CD4-positive, alpha-beta T cell treated with Interleukin-10 for 1 hour (primary cell): Measurements from ENCODE around the gene PMEL.
A peak's percentile ranks its signal among the peaks of the same experiment; 100 is the strongest.
"Not testable (repeated sequence)": the region's sequence is repeated elsewhere in the genome, so short reads cannot be mapped to it uniquely, and the experiment has no call there.

ENCODE experiments used
- DNase-seq: peaks from one replicate; pipeline ENCODE4 v3.0.0-alpha.2; 2020

Gene PMEL

GRCh38 chr12:55982319-55982936 is 16.6 kb upstream of the PMEL start:
- DNase-seq = no peak

GRCh38 chr12:55981882-55982281 is 16.0 kb upstream of the PMEL start:
- not testable (repeated sequence) for DNase-seq

- DNase-seq = no peak
Measured at GRCh38 chr12:55979069-55979468, 13.2 kb upstream of the PMEL start.

- DNase-seq = no peak
Measured at GRCh38 chr12:55978393-55978792, 12.6 kb upstream of the PMEL start.

DNA sequence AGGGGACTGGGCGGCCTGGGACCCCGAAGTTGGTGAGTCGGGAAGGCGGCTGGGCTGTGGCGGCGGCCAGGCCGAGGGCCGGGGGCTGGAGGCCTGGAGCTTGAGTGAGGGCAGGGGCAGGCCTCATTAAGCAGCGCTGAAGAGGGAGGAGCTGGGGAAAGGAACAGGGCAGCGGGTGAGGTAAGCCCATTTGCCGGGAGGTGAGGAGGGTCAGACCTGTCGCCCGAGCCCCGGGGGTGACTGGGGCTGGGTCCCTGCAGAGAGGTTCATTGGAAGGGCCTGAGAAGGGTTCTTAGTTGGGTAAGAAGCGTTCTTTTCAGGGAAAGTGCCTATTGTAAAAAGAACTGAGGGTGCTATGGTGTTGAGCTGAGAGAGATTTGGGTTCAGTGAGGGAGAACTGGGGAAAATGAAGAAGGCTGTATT is 8.5 kb upstream of the PMEL start:
- peak; percentile 41 for DNase-seq

- peak; percentile 100 for DNase-seq
Measured at GRCh38 chr12:55973599-55974307, 7.9 kb upstream of the PMEL start, which contains the start of gene RAB5B. Gene RAB5B, plus strand, starts transcription at chr12:55974078. Its CDS starts 12,883 bp downstream, at chr12:55986961.

DNA sequence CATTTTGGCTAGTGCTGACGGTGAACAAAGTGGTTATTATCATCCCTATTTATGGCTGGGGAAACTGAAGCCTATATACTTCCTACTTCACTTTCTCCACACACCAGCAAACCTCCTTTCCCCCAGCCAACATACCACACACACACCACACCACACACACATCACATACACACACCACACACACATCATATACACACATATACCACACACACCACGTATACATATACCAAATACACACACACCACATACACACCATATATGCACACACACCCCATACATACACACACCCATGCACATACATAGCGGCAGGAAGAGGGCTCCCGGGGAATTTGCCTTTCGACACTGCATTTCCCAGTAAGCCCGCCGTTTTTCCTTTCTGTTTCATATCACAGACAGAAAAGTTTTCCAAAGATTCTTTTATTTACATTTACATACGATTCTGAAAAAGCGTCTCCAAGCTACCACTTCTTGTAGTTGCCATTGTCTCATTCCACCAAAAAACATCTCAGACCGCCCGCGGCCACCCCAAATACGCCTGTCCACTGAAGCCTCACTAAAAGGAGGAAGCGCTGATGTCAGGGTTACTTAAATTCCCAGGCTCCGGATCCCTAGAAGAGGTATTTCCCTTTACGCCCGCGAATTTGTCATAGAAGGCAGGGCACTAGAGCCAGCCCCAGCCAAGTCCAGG is 7.2 kb upstream of the PMEL start:
- peak; percentile 51 for DNase-seq

DNA sequence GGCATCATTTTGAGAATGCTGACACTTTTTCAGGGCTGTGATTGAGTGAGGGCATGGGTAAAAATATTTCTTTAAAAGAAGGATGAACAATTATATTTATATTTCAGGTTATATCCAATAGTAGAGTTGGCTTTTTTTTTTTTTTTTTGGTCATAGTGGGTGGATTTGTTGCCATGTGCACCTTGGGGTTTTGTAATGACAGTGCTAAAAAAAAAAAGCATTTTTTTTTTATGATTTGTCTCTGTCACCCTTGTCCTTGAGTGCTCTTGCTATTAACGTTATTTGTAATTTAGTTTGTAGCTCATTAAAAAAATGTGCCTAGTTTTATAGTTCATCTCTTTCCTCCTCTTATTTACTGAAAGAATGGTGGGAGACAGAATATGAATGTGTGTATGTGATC is 6.6 kb upstream of the PMEL start:
- DNase-seq = no peak

DNA sequence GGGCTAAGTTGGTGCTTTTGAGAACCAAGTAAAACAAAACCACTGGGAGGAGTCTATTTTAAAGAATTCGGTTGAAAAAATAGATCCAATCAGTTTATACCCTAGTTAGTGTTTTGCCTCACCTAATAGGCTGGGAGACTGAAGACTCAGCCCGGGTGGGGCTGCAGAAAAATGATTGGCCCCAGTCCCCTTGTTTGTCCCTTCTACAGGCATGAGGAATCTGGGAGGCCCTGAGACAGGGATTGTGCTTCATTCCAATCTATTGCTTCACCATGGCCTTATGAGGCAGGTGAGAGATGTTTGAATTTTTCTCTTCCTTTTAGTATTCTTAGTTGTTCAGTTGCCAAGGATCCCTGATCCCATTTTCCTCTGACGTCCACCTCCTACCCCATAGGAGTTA is 6.2 kb upstream of the PMEL start:
- DNase-seq = no peak

DNA sequence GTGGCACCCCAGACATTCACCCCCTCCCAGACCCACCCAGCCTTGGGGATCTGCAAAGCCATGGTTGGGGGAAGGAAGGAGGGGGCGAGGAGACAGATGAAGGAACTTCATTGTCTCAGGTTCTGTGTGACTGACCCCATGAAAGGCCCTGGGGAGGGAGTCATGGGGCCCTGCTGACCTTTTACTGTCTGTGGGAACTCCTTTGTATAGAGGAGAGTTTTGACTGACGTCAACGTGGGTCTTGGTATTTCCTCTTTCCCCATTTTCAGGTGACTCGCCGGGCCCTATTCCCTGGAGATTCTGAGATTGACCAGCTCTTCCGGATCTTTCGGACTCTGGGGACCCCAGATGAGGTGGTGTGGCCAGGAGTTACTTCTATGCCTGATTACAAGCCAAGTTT is 4.9 kb upstream of the PMEL start:
- no peak for DNase-seq

- DNase-seq = no peak
Measured at GRCh38 chr12:55969356-55969755, 3.5 kb upstream of the PMEL start.

- peak; percentile 90 for DNase-seq
Measured at GRCh38 chr12:55966408-55967281, 803 bp upstream of the PMEL start, which contains the start of gene CDK2. Gene CDK2, plus strand, starts transcription at chr12:55966830. Its CDS starts 179 bp downstream, at chr12:55967009.

- no peak for DNase-seq
Measured at GRCh38 chr12:55965240-55965639, 602 bp downstream of the PMEL start.

DNA sequence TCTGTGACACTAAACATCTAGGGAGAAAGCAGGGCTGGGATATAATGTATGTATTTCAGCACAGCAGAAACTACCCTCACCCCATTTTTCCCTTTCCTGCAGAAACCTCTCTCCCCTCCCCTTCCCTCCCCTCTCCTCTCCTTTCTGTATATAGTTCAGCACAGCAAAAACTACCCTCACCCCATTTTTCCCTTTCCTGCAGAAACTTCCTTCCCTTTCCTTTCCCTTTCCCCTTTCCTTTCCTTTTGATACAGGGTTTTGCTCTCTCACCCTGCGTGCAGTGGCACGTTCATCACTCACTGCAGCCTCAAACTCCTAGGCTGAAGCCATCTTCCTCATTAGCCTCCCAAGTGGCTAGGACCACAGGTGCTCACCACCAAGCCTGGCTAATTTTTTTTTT is 2.1 kb downstream of the PMEL start:
- DNase-seq = no peak

- no peak for DNase-seq
Measured at GRCh38 chr12:55957106-55957859, 8.6 kb downstream of the PMEL start.

DNA sequence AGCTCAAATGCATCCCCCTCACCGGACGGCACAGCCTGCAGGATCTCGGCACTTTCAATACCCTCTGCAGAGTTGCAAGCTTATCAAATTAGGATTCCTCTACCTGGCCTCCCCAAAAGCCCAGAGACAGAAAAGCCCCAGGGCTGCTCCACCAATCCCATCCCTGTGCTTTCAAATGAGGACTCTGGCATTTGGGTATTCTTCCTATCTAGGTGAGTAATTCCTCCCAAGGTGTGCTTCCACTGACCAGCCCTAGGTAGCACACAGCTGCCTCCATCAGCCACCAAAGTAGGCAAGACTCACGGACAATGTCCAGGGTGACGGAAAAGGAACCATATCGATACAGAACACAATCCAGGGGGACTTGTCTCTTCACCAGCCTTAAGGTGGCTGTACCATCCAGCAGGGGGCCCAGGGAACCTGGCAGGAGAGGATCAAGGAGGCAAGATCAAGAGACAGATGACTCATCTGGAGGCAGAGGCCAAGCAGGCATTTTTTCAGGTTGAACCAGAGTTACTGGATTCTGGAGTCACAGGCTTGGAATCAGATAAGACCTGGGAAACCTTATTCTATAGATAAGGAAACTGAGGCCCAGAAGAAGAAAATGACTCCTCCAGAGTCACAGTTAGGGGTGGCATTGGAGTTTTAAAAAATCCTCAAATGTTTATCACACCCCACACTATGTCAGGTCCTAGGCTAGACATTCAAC is 9.9 kb downstream of the PMEL start:
- DNase-seq = no peak

GRCh38 chr12:55955344-55955743 is 10.5 kb downstream of the PMEL start:
- DNase-seq = no peak

GRCh38 chr12:55946553-55946952 is 19.3 kb downstream of the PMEL start:
- DNase-seq = no peak

- no peak for DNase-seq
Measured at GRCh38 chr12:55942577-55943136, 23.2 kb downstream of the PMEL start.

DNA sequence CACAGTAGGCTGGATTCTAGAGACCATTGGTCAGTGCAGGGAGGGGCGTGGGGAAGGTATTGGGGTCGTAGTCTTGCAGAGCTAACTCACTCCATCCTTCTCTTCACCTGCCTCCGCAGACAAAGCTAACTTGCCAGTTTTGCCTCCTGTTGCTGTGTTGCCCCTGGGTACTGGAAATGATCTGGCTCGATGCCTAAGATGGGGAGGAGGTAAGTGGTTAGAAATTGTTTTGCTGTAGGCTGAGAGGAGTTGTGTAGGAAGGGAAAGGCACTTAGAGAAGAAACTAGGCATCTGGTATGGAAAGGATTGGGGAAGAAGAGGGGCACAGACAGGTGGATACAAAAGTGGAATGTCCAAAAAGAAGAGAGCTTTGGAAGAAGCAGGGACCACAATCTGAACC is 23.8 kb downstream of the PMEL start:
- DNase-seq = no peak

- DNase-seq = peak; percentile 90
Measured at GRCh38 chr12:55940065-55940732, 25.6 kb downstream of the PMEL start.
